Left kidney (tissue), 2 donors: ENCODE data around the gene SHISA6. TPM values are rescaled to one million over a fixed set of nuclear protein-coding genes. Genes with fewer than 3 reads are reported as not detected.

ENCODE experiments used
- DNase-seq: peaks from one replicate; pipeline ENCODE4 v3.0.0-alpha.2; 2013
- polyA plus RNA-seq: library from polyadenylated mRNA; unstranded; fragments of 120-200 nt; gene quantifications from one replicate; pipeline ENCODE4 v1.2.1, GENCODE V29; 2013; ENCODE audit not compliant: insufficient read length

Gene SHISA6
- polyA plus RNA-seq, 1 donor = 1.8 TPM

- DNase-seq = no peak
These were observed 342.4 kb downstream of the SHISA6 start for GRCh38 chr17:11583306-11583992.

GRCh38 chr17:11589716-11590115, 348.7 kb downstream of the SHISA6 start:
- peak; percentile 35 for DNase-seq

- DNase-seq = peak; percentile 97
These were observed 357.5 kb downstream of the SHISA6 start, which contains the start of gene DNAH9 for GRCh38 chr17:11598274-11599221. Gene DNAH9 (plus strand): TSS chr17:11598470. CDS start chr17:11598499, 29 bp downstream.

- no peak for DNase-seq
These were observed 360.6 kb downstream of the SHISA6 start for GRCh38 chr17:11601661-11602060.

GRCh38 chr17:11608396-11608795, 367.4 kb downstream of the SHISA6 start:
- DNase-seq = peak; percentile 71

- DNase-seq = no peak
These were observed 370.1 kb downstream of the SHISA6 start for GRCh38 chr17:11610999-11611566.

- DNase-seq = no peak
These were observed 371.9 kb downstream of the SHISA6 start for GRCh38 chr17:11612956-11613355.
